GM13977 (cell line): ENCODE results near the gene MOBP.

Experiments used
- DNase-seq: peaks from one replicate; pipeline ENCODE4 v3.0.0; 2012; ENCODE audit warnings: low spot score
- CTCF ChIP-seq: IDR thresholded peaks from 2 replicates; pipeline ENCODE4 v1.5.1; 2012; ENCODE audit warnings: mild to moderate bottlenecking, control low read depth; ENCODE audit not compliant: insufficient read depth; ENCODE audit errors: extremely low read depth, missing control alignments
- in situ Hi-C: fragments of 300-500 bp; cut with MboI; formaldehyde crosslinking; loops from one replicate; pipeline ENCODE4 v1.12.0; 2022; ENCODE audit warnings: low sequenced_read_pairs, low pct_unique_long_range_greater_than_20kb, mixed read lengths, inconsistent platforms; ENCODE audit not compliant: unreplicated experiment

The MOBP gene

DNA sequence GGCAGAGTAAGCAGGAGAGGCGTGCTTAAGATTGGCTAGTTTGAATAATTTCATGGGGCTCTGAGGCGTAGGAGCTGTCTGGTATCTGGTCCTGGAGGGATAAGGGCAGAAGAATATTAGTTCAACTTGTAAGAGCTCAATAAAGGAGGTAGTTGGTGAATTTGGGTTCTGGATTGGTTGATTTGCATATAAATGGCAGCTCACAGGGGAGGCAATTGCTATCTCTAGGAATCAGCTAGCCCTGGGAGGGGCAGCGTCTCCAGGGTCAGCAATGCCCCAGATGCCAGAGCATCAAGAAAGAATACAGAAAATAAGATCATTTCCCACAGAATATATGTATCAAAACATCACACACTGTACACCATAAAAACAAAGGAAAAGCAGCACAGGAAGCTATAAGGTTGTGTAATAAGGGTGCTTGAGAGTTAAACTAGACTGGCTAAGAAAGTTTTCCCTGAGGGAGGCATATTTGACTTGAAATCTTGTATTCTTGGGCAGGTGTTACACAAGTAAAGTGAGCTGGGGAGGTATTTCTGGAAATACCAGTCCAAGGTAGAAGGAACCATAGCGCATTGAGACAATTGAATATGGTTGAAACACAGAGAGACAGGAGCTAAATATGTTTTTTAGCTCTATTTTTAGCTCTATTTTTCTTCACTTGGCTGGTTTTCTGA is 6.1 kb downstream of the MOBP start:
- no peak for DNase-seq

GRCh38 chr3:39474126-39474515 is 6.6 kb downstream of the MOBP start:
- no peak for TF ChIP-seq CTCF
- DNase-seq: no peak
- in situ Hi-C loops: no loop called here

More for the DNA sequence above, 6.1 kb downstream of the MOBP start:
- no peak for TF ChIP-seq CTCF
- in situ Hi-C loops: no loop called here

- TF ChIP-seq CTCF: no peak
- no peak for DNase-seq
- in situ Hi-C loops: no loop called here
Observed at GRCh38 chr3:39476783-39477182, 9.3 kb downstream of the MOBP start.

DNA sequence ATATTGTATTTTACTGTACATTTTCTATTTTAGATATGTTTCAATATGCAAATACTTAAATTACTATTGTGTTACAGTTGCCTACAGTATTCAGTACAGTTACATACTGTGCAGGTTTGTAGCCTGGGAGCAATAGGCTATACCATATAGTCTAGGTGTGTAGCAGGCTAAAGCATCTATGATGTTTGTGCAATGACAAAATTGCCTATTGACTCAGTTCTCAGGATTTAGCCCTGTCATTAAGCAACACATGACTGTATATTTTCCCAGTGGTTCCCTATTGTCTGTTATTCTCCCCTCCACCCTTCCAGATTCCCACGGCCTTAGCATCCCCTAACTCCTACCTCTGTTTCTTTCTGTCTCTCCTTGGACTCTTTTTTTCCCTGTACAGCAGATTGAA is 10.7 kb downstream of the MOBP start:
- no peak for DNase-seq
- no peak for TF ChIP-seq CTCF
- in situ Hi-C loops: no loop called here

GRCh38 chr3:39479701-39480414 is 12.4 kb downstream of the MOBP start:
- no peak for DNase-seq
- in situ Hi-C loops: no loop called here
- no peak for TF ChIP-seq CTCF

- TF ChIP-seq CTCF: no peak
- no peak for DNase-seq
- in situ Hi-C loops: no loop called here
Observed at GRCh38 chr3:39485547-39485946, 18.1 kb downstream of the MOBP start.

DNA sequence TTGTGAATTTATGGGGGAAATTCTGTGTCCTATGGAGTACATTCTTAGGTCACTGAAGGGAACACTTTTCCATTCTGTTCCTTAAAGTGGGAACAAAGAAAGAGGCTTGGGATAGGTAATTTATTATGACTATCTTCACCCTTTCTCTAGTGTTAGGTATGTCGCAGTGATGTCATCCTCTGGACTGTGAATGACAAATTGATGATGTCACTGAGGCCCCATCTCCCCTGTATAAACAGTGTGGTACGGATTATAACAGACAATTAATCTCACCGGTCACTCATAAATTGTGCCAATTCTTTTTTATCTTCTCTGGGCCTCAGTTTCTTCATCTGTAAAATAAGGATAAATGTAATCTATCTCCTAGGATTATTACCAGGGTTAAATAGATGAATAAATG is 23.5 kb downstream of the MOBP start:
- TF ChIP-seq CTCF: no peak
- in situ Hi-C loops: no loop called here
- no peak for DNase-seq
